Uterus (tissue), 4 donors: ENCODE results near the gene ERBIN. TPM values are rescaled to one million over a fixed set of nuclear protein-coding genes. Genes with fewer than 3 reads are reported as not detected.
"Not testable (repeated sequence)": the region's sequence is repeated elsewhere in the genome, so short reads cannot be mapped to it uniquely, and the experiment has no call there.

ENCODE experiments used
- DNase-seq, 2 donors: peaks; one replicate each; pipeline ENCODE4 v3.0.0-alpha.2; 2019 to 2020
- H3K27ac ChIP-seq, 2 donors: fragments of 200-600 bp; sonication (generic); 1 replicate in 1 of 2; 2 replicates in 1 of 2; pipeline ENCODE4 v1.5.1; 2016 to 2018
- H3K27me3 ChIP-seq, 2 donors: fragments of 200-600 bp; sonication (generic); one replicate each; pipeline ENCODE4 v1.5.1; 2018 to 2019; ENCODE audit warnings: control low read depth in 1 of 2
- H3K36me3 ChIP-seq, 2 donors: fragments of 200-600 bp; sonication (generic); one replicate each; pipeline ENCODE4 v1.5.1; 2019; ENCODE audit warnings: control low read depth in 1 of 2
- H3K4me1 ChIP-seq, 2 donors: fragments of 200-600 bp; sonication (generic); one replicate each; pipeline ENCODE4 v1.5.1; 2018 to 2019; ENCODE audit warnings: control low read depth in 1 of 2
- H3K4me3 ChIP-seq, 2 donors: fragments of 200-600 bp; sonication (generic); 1 replicate in 1 of 2; 2 replicates in 1 of 2; pipeline ENCODE4 v1.5.1; 2018 to 2019; ENCODE audit warnings: mild to moderate bottlenecking in 1 of 2
- H3K9me3 ChIP-seq, 2 donors: fragments of 200-600 bp; sonication (generic); one replicate each; pipeline ENCODE4 v1.5.1; 2019; ENCODE audit warnings: control low read depth in 1 of 2
- POLR2A ChIP-seq, 2 donors: fragments of 450-650 bp; IDR thresholded peaks; one replicate each; pipeline ENCODE4 v1.6.1; 2016; ENCODE audit warnings: antibody characterized with exemption in 2 of 2, mild to moderate bottlenecking in 1 of 2, moderate library complexity in 1 of 2
- intact Hi-C: fragments of 100-400 bp; cut with DNase I; formaldehyde crosslinking; loops from one replicate; pipeline ENCODE4 v1.15.1; 2023; ENCODE audit warnings: low total_unique reads
- total RNA-seq, 4 donors: library from RNA; depleted of rRNA in 3 of 4; stranded (reverse); fragments of >200 nt in 3 of 4; gene quantifications; one replicate each; pipeline versions ENCODE4 v1.1.0 to v1.2.4, GENCODE V29; 2014 to 2023
- TF ChIP-seq, protein P1 (sequence below), 4 experiments: fragments of 200-600 bp in 2 of 4; fragments of 450-650 bp in 2 of 4; sonication (generic) in 2 of 4; IDR thresholded peaks; one replicate each; pipeline ENCODE4 v1.5.1; 2016 to 2019; ENCODE audit warnings: antibody characterized with exemption in 4 of 4, mild to moderate bottlenecking in 2 of 4, moderate library complexity in 1 of 4
- donor health status: DM: yes; HTN: yes; CAD: no.

Gene ERBIN
- total RNA-seq, 4 donors from 2014 or later = 26.1 to 159 (median 81.8) TPM

DNA sequence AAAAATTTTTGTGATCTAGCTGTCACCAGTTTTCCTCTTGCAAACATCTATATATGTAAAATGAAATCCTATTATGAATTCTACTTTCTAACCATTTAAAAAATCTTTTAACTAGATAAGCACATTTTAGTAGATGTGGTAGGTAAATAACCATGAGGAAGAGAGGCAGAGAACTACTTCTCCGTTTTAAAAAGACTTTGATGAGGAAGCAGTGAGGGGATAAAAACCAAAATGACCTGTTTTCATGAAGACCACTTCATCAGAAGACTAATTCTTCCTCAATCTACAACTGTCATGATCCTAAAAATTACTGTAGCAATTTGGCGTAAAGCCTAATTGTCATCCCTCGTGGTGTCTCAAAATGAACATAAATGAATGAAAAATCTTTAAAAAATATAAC, 15.7 kb upstream of the ERBIN start:
- H3K4me1 ChIP-seq = no peaks in the 10 kb centered on the region
- no peak overlapping the region for H3K4me3 ChIP-seq
- H3K27me3 ChIP-seq = no peaks in the 10 kb centered on the region
- TF ChIP-seq, protein P1, sequence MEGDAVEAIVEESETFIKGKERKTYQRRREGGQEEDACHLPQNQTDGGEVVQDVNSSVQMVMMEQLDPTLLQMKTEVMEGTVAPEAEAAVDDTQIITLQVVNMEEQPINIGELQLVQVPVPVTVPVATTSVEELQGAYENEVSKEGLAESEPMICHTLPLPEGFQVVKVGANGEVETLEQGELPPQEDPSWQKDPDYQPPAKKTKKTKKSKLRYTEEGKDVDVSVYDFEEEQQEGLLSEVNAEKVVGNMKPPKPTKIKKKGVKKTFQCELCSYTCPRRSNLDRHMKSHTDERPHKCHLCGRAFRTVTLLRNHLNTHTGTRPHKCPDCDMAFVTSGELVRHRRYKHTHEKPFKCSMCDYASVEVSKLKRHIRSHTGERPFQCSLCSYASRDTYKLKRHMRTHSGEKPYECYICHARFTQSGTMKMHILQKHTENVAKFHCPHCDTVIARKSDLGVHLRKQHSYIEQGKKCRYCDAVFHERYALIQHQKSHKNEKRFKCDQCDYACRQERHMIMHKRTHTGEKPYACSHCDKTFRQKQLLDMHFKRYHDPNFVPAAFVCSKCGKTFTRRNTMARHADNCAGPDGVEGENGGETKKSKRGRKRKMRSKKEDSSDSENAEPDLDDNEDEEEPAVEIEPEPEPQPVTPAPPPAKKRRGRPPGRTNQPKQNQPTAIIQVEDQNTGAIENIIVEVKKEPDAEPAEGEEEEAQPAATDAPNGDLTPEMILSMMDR (IDR thresholded peaks at IDR 0.05) = no peak
- no peak for TF ChIP-seq POLR2A (IDR thresholded peaks at IDR 0.05)
- H3K27ac ChIP-seq = no peak overlapping the region
- intact Hi-C loops = no loop called here
- H3K9me3 ChIP-seq = no peaks in the 10 kb centered on the region
- DNase-seq = no peak
- H3K36me3 ChIP-seq = no peaks in the 10 kb centered on the region

DNA sequence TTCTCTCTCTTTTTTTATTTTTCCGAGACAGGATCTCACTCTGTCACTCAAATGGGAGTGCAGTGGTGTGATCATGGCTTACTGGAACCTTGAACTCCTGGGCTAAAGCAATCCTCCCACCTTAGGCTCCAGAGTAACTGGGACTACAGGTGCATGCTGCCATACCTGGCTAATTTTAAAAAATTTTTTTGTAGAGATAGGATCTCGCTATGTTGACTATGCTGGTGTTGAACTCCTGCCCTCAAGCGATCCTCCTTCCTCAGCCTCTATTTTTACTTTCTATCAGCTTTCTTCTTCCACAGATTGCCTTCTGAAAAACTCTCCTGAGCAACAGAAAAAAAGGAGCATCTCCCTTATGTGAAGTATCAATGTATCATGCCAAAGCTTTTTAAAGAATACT, 14.1 kb upstream of the ERBIN start:
- no peak for DNase-seq
- intact Hi-C loops = no loop called here
- Histone ChIP-seq H3K27ac (no peak overlapping the region), H3K27me3 (no peaks in the 10 kb centered on the region), H3K4me1 (no peaks in the 10 kb centered on the region), H3K36me3 (no peaks in the 10 kb centered on the region), H3K4me3 (no peak overlapping the region), H3K9me3 (no peaks in the 10 kb centered on the region)
- TF ChIP-seq POLR2A (IDR thresholded peaks at IDR 0.05) = no peak
- TF ChIP-seq, protein P1 (IDR thresholded peaks at IDR 0.05) = no peak

DNA sequence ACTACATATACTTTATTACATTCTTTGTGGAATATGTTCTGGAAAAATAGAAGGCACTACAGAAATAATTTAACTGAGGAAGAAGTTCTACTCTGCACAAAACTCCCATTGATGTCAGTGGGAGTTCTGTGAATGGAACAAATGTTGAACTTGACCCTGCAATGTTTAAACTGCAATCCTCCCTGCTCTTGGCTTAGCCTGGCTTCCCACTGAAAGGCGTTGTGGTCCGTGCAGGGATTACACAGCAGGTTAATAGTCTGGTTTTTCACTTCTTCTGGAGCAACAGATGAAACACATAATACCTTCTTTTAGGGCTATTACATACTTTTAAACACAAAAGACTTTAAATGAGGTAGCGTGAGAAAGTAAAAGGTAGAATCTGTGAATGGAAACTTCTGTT, 12.9 kb upstream of the ERBIN start:
- Histone ChIP-seq H3K27me3 (no peaks in the 10 kb centered on the region), H3K27ac (no peak overlapping the region), H3K9me3 (no peaks in the 10 kb centered on the region), H3K36me3 (no peaks in the 10 kb centered on the region), H3K4me3 (no peak overlapping the region), H3K4me1 (no peaks in the 10 kb centered on the region)
- TF ChIP-seq, protein P1 (IDR thresholded peaks at IDR 0.05) = no peak
- no peak for TF ChIP-seq POLR2A (IDR thresholded peaks at IDR 0.05)
- intact Hi-C loops = no loop called here
- no peak for DNase-seq

DNA sequence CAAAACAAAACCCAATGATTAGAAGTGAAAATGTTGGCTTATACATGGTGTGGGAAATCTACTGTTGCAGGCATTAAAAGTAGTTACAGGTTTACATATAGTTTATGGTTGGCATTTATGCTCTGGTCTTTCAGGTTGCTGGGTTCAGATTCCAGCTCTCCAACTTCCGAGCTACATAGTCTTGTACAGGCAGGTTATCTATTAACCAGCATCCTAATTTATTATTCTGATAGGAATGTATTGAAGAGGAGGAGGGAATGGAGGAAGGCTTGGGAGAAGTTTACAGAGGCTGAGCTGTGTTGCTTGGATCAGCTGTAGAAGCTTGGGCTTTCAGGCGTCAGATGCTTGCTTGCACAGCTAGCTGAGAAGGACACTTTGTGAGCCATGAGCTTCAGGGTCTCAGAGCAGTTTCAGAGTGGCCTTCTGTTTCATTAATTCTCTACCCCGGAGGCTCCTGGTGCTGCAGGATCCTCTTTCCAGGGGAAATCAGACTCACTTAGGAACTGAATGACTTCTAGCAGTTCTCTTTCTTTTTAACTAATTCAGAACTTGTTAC, 11.7 kb upstream of the ERBIN start:
- no peak for DNase-seq
- intact Hi-C loops = no loop called here
- Histone ChIP-seq H3K4me1 (no peaks in the 10 kb centered on the region), H3K4me3 (no peak overlapping the region), H3K27ac (no peak overlapping the region), H3K36me3 (no peaks in the 10 kb centered on the region), H3K9me3 (no peaks in the 10 kb centered on the region), H3K27me3 (no peaks in the 10 kb centered on the region)
- TF ChIP-seq, protein P1 (IDR thresholded peaks at IDR 0.05) = no peak
- TF ChIP-seq POLR2A (IDR thresholded peaks at IDR 0.05) = no peak

DNA sequence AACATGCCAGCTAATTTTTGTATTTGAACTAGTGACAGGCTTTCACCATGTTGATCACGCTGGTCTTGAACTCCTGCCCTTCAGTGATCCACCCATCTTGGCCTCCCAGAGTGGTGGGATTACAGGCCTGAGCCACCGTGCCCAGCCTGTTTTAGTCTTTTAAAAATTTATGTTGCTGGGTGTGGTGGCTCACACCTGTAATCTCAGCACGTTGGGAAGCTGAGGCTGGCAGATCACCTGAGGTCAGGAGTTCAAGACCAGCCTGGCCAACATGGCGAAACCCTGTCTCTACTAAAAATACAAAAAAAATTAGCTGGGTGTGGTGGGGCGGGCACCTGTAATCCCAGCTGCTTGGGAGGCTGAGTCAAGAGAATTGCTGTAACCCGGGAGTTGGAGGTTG, 10.7 kb upstream of the ERBIN start:
- H3K9me3 ChIP-seq, H3K36me3 ChIP-seq, H3K4me1 ChIP-seq, H3K4me3 ChIP-seq, H3K27ac ChIP-seq, DNase-seq, intact Hi-C loops, H3K27me3 ChIP-seq: not testable (repeated sequence)

DNA sequence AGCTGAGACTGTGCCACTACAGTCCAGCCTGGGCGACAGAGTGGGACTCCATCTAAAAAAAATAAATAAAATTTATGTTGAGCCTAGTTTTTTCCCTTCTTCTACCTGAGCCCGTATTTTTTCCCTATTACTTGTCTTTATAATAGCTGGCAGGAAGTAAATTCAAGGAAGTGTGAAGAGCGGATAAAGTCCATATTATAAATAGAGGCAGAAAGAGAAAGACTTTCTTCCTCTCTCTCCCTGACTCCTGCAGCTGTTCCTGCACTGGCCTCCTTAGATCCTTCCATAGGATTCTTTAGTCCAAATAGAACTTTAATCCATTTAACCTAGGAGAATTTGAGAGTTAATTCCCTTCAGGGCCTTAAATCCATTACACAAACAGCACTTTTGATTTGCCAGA, 10.3 kb upstream of the ERBIN start:
- Histone ChIP-seq H3K4me1 (no peaks in the 10 kb centered on the region), H3K27ac (no peak overlapping the region), H3K9me3 (no peaks in the 10 kb centered on the region), H3K36me3 (no peaks in the 10 kb centered on the region), H3K27me3 (no peaks in the 10 kb centered on the region), H3K4me3 (no peak overlapping the region)
- TF ChIP-seq POLR2A (IDR thresholded peaks at IDR 0.05) = no peak
- TF ChIP-seq, protein P1 (IDR thresholded peaks at IDR 0.05) = no peak
- intact Hi-C loops = no loop called here
- no peak for DNase-seq
